PC-3 (cell line): ENCODE measurements around the gene TCL1A. TPM values are rescaled to one million over a fixed set of nuclear protein-coding genes. Genes with fewer than 3 reads are reported as not detected.

Experiments
- ATAC-seq: fragments of 200-7000 bp; cut with Tn5 transposase; 2 replicates; pipeline ENCODE4 v1.9.1; 2020; ENCODE audit warnings: mild to moderate bottlenecking, moderate library complexity
- BruUV-seq: library from RNA; stranded (reverse); fragments of 400-500 nt; replicated peaks from 2 replicates; lab custom pipeline; 2021; lab: Mats Ljungman, UMichigan
- CTCF ChIA-PET: fragments of 300-600 bp; sonication (Branson Sonifier 250); formaldehyde crosslinking; loops from one replicate; lab custom pipeline; 2022; ENCODE audit warnings: antibody characterized with exemption; lab: Charles Lee
- POLR2A ChIA-PET: fragments of 300-600 bp; sonication (Branson Sonifier 250); formaldehyde crosslinking; loops from one replicate; lab custom pipeline; 2022; ENCODE audit warnings: antibody characterized with exemption; ENCODE audit not compliant: unreplicated experiment; lab: Charles Lee
- DNase-seq: peaks from one replicate; pipeline ENCODE4 v3.0.0-alpha.2; 2015
- H2AFZ ChIP-seq: fragments of 300-600 bp; sonication (generic); 2 replicates; pipeline ENCODE4 v1.6.0; 2016; ENCODE audit warnings: antibody characterized with exemption, low read length
- H3F3A ChIP-seq: fragments of 300-600 bp; sonication (generic); one replicate; pipeline ENCODE4 v1.6.0; 2017; ENCODE audit warnings: antibody characterized with exemption, low read length, control low read depth, mild to moderate bottlenecking; ENCODE audit not compliant: unreplicated experiment
- H3K27ac ChIP-seq: fragments of 300-600 bp; sonication (generic); 2 replicates; pipeline ENCODE4 v1.5.1; 2016; ENCODE audit warnings: mild to moderate bottlenecking, low read length
- H3K27me3 ChIP-seq: fragments of 300-600 bp; sonication (generic); 2 replicates; pipeline ENCODE4 v1.6.1; 2016; ENCODE audit warnings: low read length, mixed read lengths
- H3K36me3 ChIP-seq: fragments of 300-600 bp; sonication (generic); 2 replicates; pipeline ENCODE4 v1.6.1; 2016; ENCODE audit warnings: low read depth, mixed run types, low read length, mixed read lengths
- H3K4me1 ChIP-seq: fragments of 300-600 bp; sonication (generic); 2 replicates; pipeline ENCODE4 v1.5.1; 2016; ENCODE audit warnings: low read length; ENCODE audit not compliant: insufficient read depth
- H3K4me2 ChIP-seq: fragments of 300-600 bp; sonication (generic); 2 replicates; pipeline ENCODE4 v1.6.0; 2016; ENCODE audit warnings: low read length
- H3K4me3 ChIP-seq: fragments of 300-600 bp; sonication (generic); 2 replicates; pipeline ENCODE4 v1.5.1; 2016; ENCODE audit warnings: mild to moderate bottlenecking, low read length, mixed read lengths
- H3K79me2 ChIP-seq: fragments of 300-600 bp; sonication (generic); 2 replicates; pipeline ENCODE4 v1.6.1; 2017; ENCODE audit warnings: low read length, mixed read lengths
- H3K9ac ChIP-seq: fragments of 300-600 bp; sonication (generic); 2 replicates; pipeline ENCODE4 v1.6.0; 2016; ENCODE audit warnings: mild to moderate bottlenecking, low read length
- H3K9me2 ChIP-seq: fragments of 300-600 bp; sonication (generic); replicated peaks from 2 replicates; pipeline ENCODE4 v1.6.1; 2016; ENCODE audit warnings: mixed run types, low read length, mixed read lengths
- H3K9me3 ChIP-seq: fragments of 300-600 bp; sonication (generic); 2 replicates; pipeline ENCODE4 v1.6.1; 2016; ENCODE audit warnings: low read length, mixed read lengths
- H4K20me1 ChIP-seq: fragments of 300-600 bp; sonication (generic); 2 replicates; pipeline ENCODE4 v1.6.1; 2016; ENCODE audit warnings: low read length, mixed read lengths
- EZH2 ChIP-seq: fragments of 300-600 bp; sonication (generic); IDR thresholded peaks from one replicate; pipeline ENCODE4 v1.6.1; 2017; ENCODE audit warnings: antibody characterized with exemption, mild to moderate bottlenecking, low read length; ENCODE audit not compliant: unreplicated experiment
- EZH2phosphoT487 ChIP-seq: fragments of 300-600 bp; sonication (generic); IDR thresholded peaks from 2 replicates; pipeline ENCODE4 v1.6.1; 2018; ENCODE audit warnings: mild to moderate bottlenecking, antibody characterized with exemption, low read length, borderline replicate concordance
- intact Hi-C: fragments of 100-400 bp; cut with micrococcal nuclease; formaldehyde crosslinking; loops from 2 replicates; pipeline ENCODE4 v1.9.0; 2023
- total RNA-seq: library from RNA; depleted of rRNA; stranded (reverse); fragments of >200 nt; gene quantifications from 2 replicates; pipeline ENCODE4 v1.2.3, GENCODE V29; 2014
- TF ChIP-seq, protein P1 (sequence below): fragments of 300-600 bp; sonication (generic); conservative IDR thresholded peaks from 2 replicates; pipeline ENCODE4 v1.5.1; 2017; ENCODE audit warnings: antibody characterized with exemption, low read depth, mild to moderate bottlenecking, low read length

TCL1A gene
- total RNA-seq, 1 experiment from 2014 or later, result not detected

DNA sequence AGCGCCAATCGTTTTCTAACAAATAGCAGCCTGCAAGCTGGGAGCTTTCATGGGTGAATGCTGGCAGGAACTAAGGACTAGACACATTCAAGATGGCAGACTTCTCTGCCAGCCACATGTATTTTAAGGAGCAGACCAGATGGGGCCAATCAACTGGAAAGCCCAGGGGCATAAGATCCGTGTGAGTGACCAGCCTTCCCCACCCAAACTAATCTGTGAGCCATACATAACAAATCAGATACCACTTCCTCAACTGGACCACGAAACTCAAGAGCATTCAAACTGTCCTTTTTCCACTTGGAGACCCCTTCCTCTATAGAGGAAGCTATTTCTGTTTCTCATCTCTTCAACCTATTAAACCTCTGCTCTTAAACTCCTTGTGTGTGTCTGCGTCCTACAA is 18.0 kb downstream of the TCL1A start:
- H3K9ac ChIP-seq, result no peak overlapping the region
- BruUV-seq, result no TSS peak
- ChIA-PET POLR2A (no interaction called here), CTCF (no interaction called here)
- intact Hi-C loops, result no loop called here
- DNase-seq (no peak), ATAC-seq (no peak)
- H2AFZ ChIP-seq, result no peak overlapping the region
- no peaks in the 10 kb centered on the region for H3K9me2 ChIP-seq
- H3K27ac ChIP-seq, result no peak overlapping the region
- H3K4me1 ChIP-seq, result no peaks in the 10 kb centered on the region
- no peak overlapping the region for H3K4me2 ChIP-seq
- H3K4me3 ChIP-seq, result no peak overlapping the region
- TF ChIP-seq EZH2 (no peak), EZH2phosphoT487 (no peak)
- TF ChIP-seq, protein P1, sequence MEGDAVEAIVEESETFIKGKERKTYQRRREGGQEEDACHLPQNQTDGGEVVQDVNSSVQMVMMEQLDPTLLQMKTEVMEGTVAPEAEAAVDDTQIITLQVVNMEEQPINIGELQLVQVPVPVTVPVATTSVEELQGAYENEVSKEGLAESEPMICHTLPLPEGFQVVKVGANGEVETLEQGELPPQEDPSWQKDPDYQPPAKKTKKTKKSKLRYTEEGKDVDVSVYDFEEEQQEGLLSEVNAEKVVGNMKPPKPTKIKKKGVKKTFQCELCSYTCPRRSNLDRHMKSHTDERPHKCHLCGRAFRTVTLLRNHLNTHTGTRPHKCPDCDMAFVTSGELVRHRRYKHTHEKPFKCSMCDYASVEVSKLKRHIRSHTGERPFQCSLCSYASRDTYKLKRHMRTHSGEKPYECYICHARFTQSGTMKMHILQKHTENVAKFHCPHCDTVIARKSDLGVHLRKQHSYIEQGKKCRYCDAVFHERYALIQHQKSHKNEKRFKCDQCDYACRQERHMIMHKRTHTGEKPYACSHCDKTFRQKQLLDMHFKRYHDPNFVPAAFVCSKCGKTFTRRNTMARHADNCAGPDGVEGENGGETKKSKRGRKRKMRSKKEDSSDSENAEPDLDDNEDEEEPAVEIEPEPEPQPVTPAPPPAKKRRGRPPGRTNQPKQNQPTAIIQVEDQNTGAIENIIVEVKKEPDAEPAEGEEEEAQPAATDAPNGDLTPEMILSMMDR, result no peak
- H3K79me2 ChIP-seq, result no peaks in the 10 kb centered on the region
- no peaks in the 10 kb centered on the region for H3F3A ChIP-seq
- no peaks in the 10 kb centered on the region for H4K20me1 ChIP-seq
- H3K27me3 ChIP-seq, result peaks cover 44% of the 10 kb centered on the region
- H3K9me3 ChIP-seq, result no peaks in the 10 kb centered on the region
- no peaks in the 10 kb centered on the region for H3K36me3 ChIP-seq

DNA sequence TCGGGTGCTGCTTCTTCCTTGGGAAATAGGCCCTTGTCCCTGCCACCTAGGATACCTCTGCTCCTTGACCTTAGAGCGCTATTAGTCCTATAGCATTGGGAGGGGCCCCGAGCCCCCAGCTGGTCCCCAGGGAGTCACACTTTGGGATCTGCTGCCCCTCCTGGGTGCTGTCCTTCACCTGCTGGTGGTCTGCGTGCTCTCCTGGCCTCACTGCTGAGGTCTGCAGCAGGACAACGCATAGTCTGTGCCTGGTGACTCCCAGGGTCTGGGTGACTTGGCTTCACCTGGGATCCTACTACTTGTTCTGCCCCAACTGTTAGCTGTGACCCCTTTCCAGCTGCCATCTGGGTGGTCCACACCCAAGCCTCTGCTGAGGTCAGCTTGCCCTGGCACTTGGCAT is 18.9 kb downstream of the TCL1A start:
- H3K36me3 ChIP-seq, result no peaks in the 10 kb centered on the region
- no peaks in the 10 kb centered on the region for H3F3A ChIP-seq
- H4K20me1 ChIP-seq, result no peaks in the 10 kb centered on the region
- ATAC-seq (no peak), DNase-seq (no peak)
- no peaks in the 10 kb centered on the region for H3K9me3 ChIP-seq
- H3K27ac ChIP-seq, result no peak overlapping the region
- ChIA-PET CTCF (no interaction called here), POLR2A (no interaction called here)
- H3K79me2 ChIP-seq, result no peaks in the 10 kb centered on the region
- TF ChIP-seq EZH2 (no peak), EZH2phosphoT487 (no peak)
- TF ChIP-seq, protein P1, result no peak
- H3K9me2 ChIP-seq, result no peaks in the 10 kb centered on the region
- H3K9ac ChIP-seq, result no peak overlapping the region
- intact Hi-C loops, result no loop called here
- no peak overlapping the region for H2AFZ ChIP-seq
- H3K4me2 ChIP-seq, result no peak overlapping the region
- H3K4me1 ChIP-seq, result no peaks in the 10 kb centered on the region
- peaks cover 49% of the 10 kb centered on the region for H3K27me3 ChIP-seq
- no peak overlapping the region for H3K4me3 ChIP-seq
- no TSS peak for BruUV-seq

DNA sequence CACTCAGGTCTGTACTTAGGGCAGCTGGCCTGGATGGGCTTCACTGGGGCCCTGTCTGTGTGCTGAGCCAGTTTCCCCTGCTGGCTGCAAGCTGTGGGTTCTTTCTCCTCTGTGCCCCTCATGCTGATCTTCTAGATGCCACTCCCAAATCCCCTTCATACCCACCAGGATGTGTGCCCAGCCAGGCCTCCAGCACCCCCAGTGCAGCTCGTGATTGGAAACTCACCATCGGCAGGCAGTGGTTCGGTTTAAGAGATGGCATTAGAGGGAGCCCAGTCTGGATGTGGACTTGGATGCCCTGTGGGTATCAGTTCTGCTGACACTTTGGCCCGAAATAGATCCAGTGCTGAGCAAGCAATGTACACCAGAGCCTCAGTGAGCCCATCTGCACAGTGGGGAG is 21.8 kb downstream of the TCL1A start:
- peaks cover 53% of the 10 kb centered on the region for H3K27me3 ChIP-seq

More for the DNA sequence above, 21.8 kb downstream of the TCL1A start:
- no peaks in the 10 kb centered on the region for H3K4me1 ChIP-seq
- H3K36me3 ChIP-seq, result no peaks in the 10 kb centered on the region
- ATAC-seq, result no peak
- BruUV-seq, result no TSS peak
- H4K20me1 ChIP-seq, result no peaks in the 10 kb centered on the region
- no peak for TF ChIP-seq EZH2
- TF ChIP-seq EZH2phosphoT487, result no peak
- TF ChIP-seq, protein P1, result no peak
- H3K4me3 ChIP-seq, result no peak overlapping the region
- POLR2A ChIA-PET, result no interaction called here
- H3K9me3 ChIP-seq, result no peaks in the 10 kb centered on the region
- H3K9ac ChIP-seq, result no peak overlapping the region
- no peak overlapping the region for H3K27ac ChIP-seq
- H3K4me2 ChIP-seq, result no peak overlapping the region
- H3K79me2 ChIP-seq, result no peaks in the 10 kb centered on the region
- H3K9me2 ChIP-seq, result no peaks in the 10 kb centered on the region
- CTCF ChIA-PET, result no interaction called here
- intact Hi-C loops, result no loop called here
- DNase-seq, result no peak
- no peak overlapping the region for H2AFZ ChIP-seq
- no peaks in the 10 kb centered on the region for H3F3A ChIP-seq
